ENCODE data around the gene PARD3.
"Not testable (repeated sequence)": the region's sequence is repeated elsewhere in the genome, so short reads cannot be mapped to it uniquely, and the experiment has no call there.

PARD3 gene

DNA sequence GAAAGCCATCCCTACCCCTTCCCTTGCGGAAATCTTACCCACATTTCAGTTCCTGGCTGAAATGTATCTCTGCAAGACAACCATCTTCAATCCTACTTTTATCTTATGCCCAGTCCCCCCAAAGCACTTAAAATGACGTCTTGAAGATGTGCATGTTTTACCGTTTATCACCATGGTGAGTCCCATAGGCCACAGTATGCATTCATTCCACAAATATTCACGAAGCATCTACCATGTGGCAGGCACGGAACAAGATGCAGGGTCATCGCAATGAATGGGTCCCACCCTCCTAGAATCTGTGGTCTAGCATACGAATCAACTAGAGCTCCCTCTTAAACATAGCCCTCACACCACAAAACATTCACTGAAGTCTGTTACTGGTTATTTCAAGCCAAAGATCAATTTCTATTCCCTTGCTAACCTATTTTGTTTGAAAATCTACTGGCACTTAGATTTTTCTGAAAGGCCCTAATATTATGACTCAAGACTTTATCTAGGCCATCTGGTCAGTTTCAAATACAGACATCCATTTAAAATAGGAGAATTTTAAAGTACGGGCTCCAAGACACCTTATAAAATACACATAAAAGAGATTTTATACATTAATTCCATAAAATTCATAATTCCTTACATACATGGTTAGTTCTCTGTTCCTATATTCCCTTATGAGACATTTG is 99.4 kb downstream of the PARD3 start:
- no peaks in the 10 kb centered on the region for H3K9me3 Mint-ChIP-seq
- H3K27ac Mint-ChIP-seq = no peak overlapping the region
- no peak for DNase-seq
- peaks cover 6% of the 10 kb centered on the region for H3K4me1 Mint-ChIP-seq
- no peak for ATAC-seq
- no peak overlapping the region for H3K4me3 Mint-ChIP-seq
- H3K27me3 Mint-ChIP-seq = peaks cover 7% of the 10 kb centered on the region

DNA sequence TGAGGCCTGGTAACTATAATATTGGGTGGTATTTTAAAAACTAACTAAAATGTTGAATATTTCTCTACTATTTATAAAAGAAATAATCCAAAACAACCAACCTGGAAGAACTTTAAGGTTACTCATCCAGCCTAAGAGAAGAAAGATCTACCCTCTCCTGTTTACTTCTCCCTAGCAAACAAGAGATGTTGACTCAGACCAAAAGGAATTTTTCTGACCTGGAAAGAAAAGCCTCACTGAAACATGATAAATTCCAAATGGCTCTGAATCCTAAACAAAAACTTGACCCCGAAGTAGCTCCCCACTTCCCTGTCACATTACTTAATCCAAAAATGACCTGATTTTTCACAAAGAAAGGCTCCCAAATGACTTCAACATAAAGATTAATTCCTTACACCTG is 101.2 kb downstream of the PARD3 start:
- no peaks in the 10 kb centered on the region for H3K9me3 Mint-ChIP-seq
- DNase-seq (no peak), ATAC-seq (no peak)
- H3K4me3 Mint-ChIP-seq = no peak overlapping the region
- peaks cover 7% of the 10 kb centered on the region for H3K27me3 Mint-ChIP-seq
- peak overlapping the region in 1 of 2 donors; percentile 44 for H3K27ac Mint-ChIP-seq
- peaks cover 6% of the 10 kb centered on the region for H3K4me1 Mint-ChIP-seq

DNA sequence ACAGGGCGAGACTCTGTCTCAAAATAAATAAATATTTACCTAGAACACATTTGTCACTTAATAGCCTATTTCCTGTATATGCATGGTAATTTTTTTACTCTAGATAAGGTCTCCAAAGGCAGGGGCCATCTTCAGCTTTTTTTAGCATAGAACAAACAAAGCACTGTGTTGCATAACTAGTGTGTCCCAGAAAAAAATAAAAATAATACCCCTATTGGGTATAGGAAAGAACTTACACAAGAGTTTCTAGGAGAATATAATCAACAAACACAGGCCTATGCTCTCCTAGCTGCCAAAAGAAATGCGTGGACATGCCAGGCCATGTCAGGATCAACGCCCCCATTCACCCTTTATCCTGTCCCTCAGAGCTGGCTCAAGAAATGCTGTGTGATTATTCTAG is 103.6 kb downstream of the PARD3 start:
- no peak overlapping the region for H3K4me3 Mint-ChIP-seq
- H3K27ac Mint-ChIP-seq = no peak overlapping the region
- no peaks in the 10 kb centered on the region for H3K27me3 Mint-ChIP-seq
- H3K4me1 Mint-ChIP-seq = no peaks in the 10 kb centered on the region
- no peaks in the 10 kb centered on the region for H3K9me3 Mint-ChIP-seq
- no peak for ATAC-seq
- no peak for DNase-seq

DNA sequence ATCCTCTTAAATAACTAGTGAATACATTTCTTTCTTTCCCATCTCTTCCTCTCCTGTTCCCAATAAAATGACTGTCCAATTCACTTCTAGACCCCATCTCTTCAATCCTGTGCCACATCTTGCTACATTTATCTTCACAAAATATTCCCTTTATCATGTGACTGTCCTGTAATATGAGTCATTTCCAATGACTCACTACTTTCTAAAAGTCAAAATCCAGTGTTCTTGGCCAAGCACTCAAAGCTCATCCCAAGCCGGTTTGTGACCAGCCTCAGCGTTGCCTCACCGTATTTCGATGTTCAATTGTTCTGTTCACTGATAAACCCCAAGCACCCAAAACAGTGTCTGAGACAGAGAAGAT is 104.7 kb downstream of the PARD3 start:
- no peak overlapping the region for H3K4me3 Mint-ChIP-seq
- ATAC-seq (no peak), DNase-seq (no peak)
- no peaks in the 10 kb centered on the region for H3K9me3 Mint-ChIP-seq
- no peak overlapping the region for H3K27ac Mint-ChIP-seq
- no peaks in the 10 kb centered on the region for H3K27me3 Mint-ChIP-seq
- peaks cover 5% of the 10 kb centered on the region for H3K4me1 Mint-ChIP-seq

DNA sequence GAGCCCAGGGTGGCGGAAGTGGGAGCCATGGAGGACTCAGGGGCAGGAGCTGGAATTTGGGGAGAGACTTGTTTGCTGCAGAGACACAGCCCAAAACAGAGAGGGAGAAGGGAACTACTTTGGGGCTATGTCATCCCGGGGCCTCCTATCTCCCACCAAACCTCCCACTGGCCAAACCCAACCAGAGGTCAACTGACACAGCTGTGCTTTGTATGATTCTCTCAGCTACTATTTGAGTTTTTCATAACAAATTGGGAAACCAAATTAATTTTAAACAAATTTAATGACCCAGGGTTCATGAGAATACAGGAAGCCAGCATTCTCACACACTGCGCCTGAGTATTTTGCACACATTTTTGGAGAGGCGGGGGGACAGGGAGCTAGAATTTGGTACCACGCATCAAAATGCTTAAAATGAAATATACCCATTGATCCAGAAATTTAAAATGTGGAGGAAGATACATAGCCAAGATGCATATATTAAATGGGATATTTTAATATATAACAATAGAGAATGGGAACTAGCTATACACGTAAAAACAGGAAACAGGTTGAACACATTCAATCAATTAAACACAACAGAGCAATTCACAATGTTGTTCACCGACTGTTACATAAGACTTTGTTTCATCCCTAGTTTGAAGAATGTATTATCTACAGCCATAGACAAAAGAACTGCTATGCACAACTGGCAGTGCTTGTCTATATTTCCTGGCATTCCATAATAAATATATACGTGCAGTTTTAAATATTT is 105.3 kb downstream of the PARD3 start:
- Mint-ChIP-seq H3K27me3 (no peaks in the 10 kb centered on the region), H3K4me3 (no peak overlapping the region), H3K4me1 (peaks cover 7% of the 10 kb centered on the region), H3K27ac (no peak overlapping the region), H3K9me3 (no peaks in the 10 kb centered on the region)
- no peak for ATAC-seq
- no peak for DNase-seq

DNA sequence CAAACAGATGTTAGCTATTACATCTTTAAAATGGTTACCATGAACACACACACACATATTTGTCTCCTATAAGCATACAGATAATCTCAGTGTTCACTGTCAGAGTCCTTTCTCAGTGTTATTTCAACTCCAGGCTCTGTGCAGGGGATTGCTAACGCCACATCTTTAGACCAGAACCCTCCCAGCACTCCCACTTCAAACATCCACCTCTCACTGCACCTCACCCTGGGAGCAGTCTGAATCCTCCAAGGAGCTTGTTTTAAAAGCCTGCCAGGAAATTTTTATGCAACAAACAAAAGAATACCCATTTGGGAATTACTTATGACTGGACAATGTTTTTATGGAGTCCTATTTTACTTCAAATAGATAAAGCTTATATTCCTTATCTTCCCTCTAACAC is 107.4 kb downstream of the PARD3 start:
- peaks cover 10% of the 10 kb centered on the region for H3K27me3 Mint-ChIP-seq
- no peak overlapping the region for H3K27ac Mint-ChIP-seq
- H3K4me1 Mint-ChIP-seq = peaks cover 7% of the 10 kb centered on the region
- DNase-seq = no peak
- ATAC-seq = no peak
- H3K4me3 Mint-ChIP-seq = no peak overlapping the region
- no peaks in the 10 kb centered on the region for H3K9me3 Mint-ChIP-seq

DNA sequence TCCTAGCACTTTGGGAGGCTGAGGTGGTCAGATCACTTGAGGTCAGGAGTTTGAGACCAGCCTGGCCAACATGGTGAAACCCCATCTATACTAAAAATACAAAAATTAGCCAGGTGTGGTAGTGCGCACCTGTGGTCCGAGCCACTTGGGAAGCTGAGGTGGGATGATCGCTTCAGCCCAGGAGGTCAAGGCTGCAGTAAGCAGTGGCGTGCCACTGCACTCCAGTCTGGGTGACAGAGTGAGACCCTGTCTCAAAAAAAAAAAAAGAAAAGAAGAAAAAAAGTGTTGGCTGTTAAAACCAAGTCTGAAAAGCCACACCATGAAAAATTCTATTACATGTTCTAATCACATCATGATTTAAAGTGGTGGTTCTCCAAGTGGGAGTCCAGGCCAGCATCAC is 108.1 kb downstream of the PARD3 start:
- not testable (repeated sequence) for H3K9me3 Mint-ChIP-seq, DNase-seq, H3K4me3 Mint-ChIP-seq, ATAC-seq, H3K27ac Mint-ChIP-seq, H3K4me1 Mint-ChIP-seq
- peaks cover 10% of the 10 kb centered on the region for H3K27me3 Mint-ChIP-seq

DNA sequence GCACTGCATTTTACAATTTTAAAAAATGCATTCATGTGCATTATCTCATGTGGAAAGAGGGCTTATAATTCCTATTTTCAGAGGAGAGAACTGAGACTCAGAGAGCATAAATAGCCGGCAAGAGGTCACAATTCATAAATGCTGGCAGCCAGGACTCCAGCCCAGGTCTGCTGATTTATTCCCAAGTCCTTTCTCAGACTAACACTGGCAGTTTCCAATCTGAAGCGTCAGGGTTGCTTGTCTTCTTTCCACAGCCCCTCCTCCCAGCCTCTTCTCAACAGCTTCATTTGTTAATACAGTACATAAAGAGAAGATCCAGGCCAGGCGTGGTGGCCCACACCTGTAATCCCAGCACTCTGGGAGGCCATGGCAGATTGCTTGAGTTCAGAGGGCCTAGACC is 108.9 kb downstream of the PARD3 start:
- Mint-ChIP-seq H3K4me1 (peaks cover 7% of the 10 kb centered on the region), H3K27me3 (peaks cover 12% of the 10 kb centered on the region), H3K27ac (no peak overlapping the region), H3K9me3 (no peaks in the 10 kb centered on the region), H3K4me3 (no peak overlapping the region)
- no peak for ATAC-seq
- no peak for DNase-seq

DNA sequence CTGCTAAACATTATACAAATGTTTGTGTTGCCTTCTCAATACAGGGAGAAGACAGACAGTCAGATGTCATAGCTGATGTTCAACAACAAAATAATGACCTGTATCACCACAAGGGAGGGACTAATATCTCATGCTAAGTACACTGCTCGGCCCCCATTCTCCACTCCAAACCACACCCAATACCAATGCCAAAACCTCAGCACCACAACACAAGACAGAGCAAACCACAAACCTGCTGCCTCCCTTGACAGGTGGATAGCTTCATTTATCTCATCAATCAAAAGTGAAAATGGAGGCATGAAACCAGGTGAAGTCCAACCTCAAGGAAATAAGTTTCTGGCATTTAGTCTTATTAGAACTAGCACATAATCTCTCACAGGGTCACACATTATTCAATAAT is 109.5 kb downstream of the PARD3 start:
- Mint-ChIP-seq H3K4me3 (no peak overlapping the region), H3K9me3 (no peaks in the 10 kb centered on the region), H3K27ac (peak overlapping the region in 1 of 2 donors; percentile 8), H3K4me1 (peaks cover 7% of the 10 kb centered on the region), H3K27me3 (peaks cover 16% of the 10 kb centered on the region)
- DNase-seq = no peak
- ATAC-seq = no peak

DNA sequence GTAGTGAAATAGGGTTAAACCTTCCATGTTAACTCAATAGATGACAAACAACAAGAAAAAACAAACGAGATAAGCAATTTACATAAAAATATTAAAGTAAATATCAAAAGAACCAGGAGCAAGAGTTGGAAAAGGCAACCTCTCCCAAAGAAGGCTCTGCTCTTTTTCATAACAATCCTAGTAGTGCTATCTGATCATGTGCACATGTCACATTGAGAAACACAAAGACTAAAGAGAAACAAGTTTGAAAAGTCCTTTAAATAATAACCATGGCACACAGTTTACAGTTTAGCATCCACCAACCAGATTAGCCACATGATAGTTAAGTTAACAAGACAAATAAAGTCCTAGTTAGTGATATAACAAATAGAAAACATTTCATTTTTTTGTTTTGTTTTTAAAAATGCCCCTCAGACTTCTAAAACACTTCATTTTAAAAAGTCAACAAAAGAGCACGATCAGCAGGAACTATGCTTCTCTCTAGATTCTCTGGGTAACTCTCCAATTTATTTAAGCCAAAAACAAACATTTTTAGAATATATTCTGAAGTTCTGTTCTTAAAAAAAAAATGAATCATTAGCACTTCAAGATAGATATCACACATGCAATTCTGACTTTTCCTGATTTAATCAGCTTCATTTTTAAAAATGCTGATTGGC is 110.4 kb downstream of the PARD3 start:
- no peak overlapping the region for H3K27ac Mint-ChIP-seq
- peaks cover 7% of the 10 kb centered on the region for H3K4me1 Mint-ChIP-seq
- H3K9me3 Mint-ChIP-seq = no peaks in the 10 kb centered on the region
- peaks cover 16% of the 10 kb centered on the region for H3K27me3 Mint-ChIP-seq
- DNase-seq (no peak), ATAC-seq (no peak)
- H3K4me3 Mint-ChIP-seq = no peak overlapping the region

DNA sequence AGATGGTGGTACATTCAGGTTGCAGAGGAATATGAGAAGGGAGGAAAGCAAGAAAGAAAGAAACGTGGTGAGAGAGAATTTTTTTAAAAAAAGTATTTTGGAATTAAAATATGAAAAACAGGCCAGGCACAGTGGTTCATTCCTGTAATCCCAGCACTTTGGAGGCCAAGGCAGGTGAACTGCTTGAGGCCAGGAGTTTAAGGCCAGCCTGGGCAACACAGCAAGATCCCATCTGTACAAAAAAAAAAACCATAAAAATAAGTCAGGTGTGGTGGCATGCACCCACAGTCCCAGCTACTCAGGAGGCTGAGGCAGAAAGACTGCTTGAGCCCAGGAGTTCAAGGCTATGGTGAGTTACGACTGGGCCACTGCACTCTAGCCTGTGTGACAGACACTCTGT is 112.1 kb downstream of the PARD3 start:
- Mint-ChIP-seq H3K9me3 (no peaks in the 10 kb centered on the region), H3K27ac (no peak overlapping the region), H3K4me1 (peaks cover 7% of the 10 kb centered on the region), H3K4me3 (no peak overlapping the region), H3K27me3 (peaks cover 16% of the 10 kb centered on the region)
- DNase-seq (no peak), ATAC-seq (no peak)

DNA sequence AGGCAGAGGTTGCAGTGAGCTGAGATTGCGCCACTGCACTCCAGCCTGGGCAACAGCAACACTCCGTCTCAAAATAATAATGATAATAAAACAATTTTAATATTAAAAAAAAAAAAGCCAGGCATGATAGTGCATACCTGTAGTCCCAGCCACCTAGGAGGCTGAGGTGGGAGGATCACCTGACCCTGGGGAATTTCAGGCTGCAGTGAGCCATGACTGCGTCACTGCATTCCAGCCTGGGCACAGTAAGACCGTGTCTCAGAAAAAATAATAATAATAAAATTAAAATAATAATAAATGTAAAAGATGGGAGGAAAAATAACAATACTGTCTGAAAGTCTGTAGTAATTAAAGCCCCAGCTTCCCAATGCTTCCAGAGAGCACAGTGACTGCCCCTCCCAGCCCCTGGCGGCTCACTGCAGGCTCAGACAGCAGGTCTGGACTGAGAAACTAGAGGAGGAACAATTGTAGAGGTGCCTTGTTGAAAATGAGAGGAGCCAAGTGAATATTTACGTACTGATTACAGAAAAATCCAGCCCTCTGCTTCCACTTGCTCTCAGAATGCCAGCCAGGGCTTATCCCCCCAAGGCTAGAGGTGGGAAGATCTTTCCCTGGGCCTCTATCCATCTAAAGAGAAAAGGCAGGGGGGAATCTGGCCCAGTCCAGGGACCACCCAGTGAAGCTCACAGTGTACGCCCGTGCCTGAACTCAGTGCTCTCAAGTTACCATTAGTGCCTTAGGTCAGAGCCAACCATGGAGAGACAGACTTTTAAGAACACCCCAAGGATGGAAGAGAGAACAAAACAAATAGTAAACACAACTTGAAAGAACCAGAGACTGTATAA is 112.8 kb downstream of the PARD3 start:
- H3K4me3 Mint-ChIP-seq = no peak overlapping the region
- no peaks in the 10 kb centered on the region for H3K9me3 Mint-ChIP-seq
- peaks cover 16% of the 10 kb centered on the region for H3K27me3 Mint-ChIP-seq
- no peak for DNase-seq
- ATAC-seq = no peak
- H3K27ac Mint-ChIP-seq = no peak overlapping the region
- peaks cover 7% of the 10 kb centered on the region for H3K4me1 Mint-ChIP-seq

DNA sequence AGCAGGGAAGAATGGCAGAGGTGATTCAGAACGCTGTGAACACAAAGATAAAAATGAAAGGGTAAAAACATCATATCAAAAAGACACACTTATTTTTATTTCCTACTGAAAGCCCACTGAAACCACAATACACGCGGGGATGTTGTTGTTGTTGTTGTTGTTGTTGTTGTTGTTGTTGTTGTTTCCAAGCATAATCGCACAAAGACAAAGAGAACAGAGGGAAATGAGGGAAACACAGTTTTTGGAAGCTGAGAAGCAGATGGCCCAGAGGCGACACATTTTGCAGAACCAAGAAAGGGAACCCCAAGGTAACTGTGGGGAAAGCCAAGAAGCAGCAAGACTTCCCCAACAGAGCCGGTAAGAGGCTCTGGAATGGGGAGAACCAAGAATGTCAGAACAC is 113.9 kb downstream of the PARD3 start:
- ATAC-seq (no peak), DNase-seq (no peak)
- no peak overlapping the region for H3K4me3 Mint-ChIP-seq
- H3K27me3 Mint-ChIP-seq = peaks cover 16% of the 10 kb centered on the region
- H3K4me1 Mint-ChIP-seq = peaks cover 16% of the 10 kb centered on the region
- H3K9me3 Mint-ChIP-seq = no peaks in the 10 kb centered on the region
- no peak overlapping the region for H3K27ac Mint-ChIP-seq

DNA sequence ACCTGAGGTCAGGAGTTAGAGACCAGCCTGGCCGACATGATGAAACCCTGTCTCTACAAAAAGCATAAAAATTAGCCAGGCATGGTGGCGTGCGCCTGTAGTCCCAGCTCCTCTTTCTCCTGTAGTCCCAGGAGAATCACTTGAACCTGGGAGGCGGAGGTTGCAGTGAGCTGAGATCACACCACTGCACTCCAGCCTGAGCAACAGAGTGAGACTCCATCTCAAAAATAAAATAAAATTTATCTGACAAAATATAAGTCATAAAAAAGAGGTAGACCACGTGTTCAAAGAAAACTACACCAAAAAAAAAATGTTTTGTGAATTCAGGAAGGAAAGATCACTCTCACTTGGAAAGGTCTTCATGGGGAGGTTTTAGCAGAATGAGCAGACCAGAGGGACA is 114.3 kb downstream of the PARD3 start:
- not testable (repeated sequence) for H3K4me3 Mint-ChIP-seq, ATAC-seq, DNase-seq, H3K9me3 Mint-ChIP-seq, H3K27ac Mint-ChIP-seq
- Mint-ChIP-seq H3K27me3 (peaks cover 16% of the 10 kb centered on the region), H3K4me1 (peaks cover 17% of the 10 kb centered on the region)

DNA sequence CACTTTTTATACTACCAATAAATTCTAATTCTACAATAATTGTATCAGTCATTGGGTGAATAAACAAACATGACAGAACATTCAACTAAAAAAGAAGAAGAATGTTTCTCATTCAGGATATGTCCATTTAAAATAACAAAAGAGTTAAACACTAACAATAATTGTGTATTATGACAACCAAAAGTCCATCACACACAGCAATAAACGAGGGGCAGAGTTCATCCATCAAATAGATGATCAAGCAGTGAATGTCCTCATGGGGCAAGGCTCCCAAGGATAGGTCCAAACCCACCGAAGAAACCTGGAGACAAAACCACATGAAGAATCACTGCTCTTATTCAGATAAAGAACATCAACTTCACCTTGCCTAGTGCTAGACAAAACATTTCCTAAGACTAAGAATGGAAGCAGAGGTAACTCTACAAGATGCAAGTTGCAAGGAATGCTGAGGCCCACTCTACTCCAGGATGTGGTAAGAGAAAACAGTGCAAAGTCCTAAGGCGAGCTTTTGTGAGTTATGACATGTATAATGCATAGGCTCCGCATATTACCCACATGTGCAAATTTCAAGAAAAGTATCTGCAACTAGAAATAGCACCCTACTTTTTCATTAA is 115.1 kb downstream of the PARD3 start:
- H3K27ac Mint-ChIP-seq = no peak overlapping the region
- H3K4me1 Mint-ChIP-seq = peaks cover 11% of the 10 kb centered on the region

More for the DNA sequence above, 115.1 kb downstream of the PARD3 start:
- Mint-ChIP-seq H3K4me3 (no peak overlapping the region), H3K9me3 (no peaks in the 10 kb centered on the region), H3K27me3 (peaks cover 16% of the 10 kb centered on the region)
- DNase-seq (no peak), ATAC-seq (no peak)
